H1 (cell line): ENCODE data around the gene NUP85. TPM values are rescaled to one million over a fixed set of nuclear protein-coding genes. Genes with fewer than 3 reads are reported as not detected.

Experiments used
- GABPA ChIP-seq: IDR thresholded peaks from 2 replicates; pipeline ENCODE4 v1.6.1; 2011; ENCODE audit warnings: mild to moderate bottlenecking, low read length, moderate library complexity, borderline replicate concordance; ENCODE audit not compliant: insufficient read depth
- SRF ChIP-seq: IDR thresholded peaks from 2 replicates; pipeline ENCODE4 v1.6.1; 2011; ENCODE audit warnings: mild to moderate bottlenecking, low read depth, low read length, moderate library complexity
- ZNF274 ChIP-seq: IDR thresholded peaks from 2 replicates; pipeline ENCODE4 v1.7.0; 2012; ENCODE audit warnings: low read length, borderline replicate concordance; ENCODE audit errors: extremely low read depth
- polyA plus RNA-seq, 7 experiments: library from polyadenylated mRNA; depleted of rRNA in 3 of 7; stranded (reverse) in 5 of 7; unstranded in 2 of 7; fragments of >200 nt in 5 of 7; fragments of 200-250 nt in 2 of 7; gene quantifications; 1 replicate in 5 of 7; 2 replicates in 1 of 7; 4 replicates in 1 of 7; pipeline versions ENCODE4 v1.2.1 to v1.2.3, GENCODE V29; 2011 to 2013; ENCODE audit warnings: missing spikeins in 2 of 7, mixed read lengths in 2 of 7
- total RNA-seq: library from RNA; stranded (reverse); fragmentation: NEBNext Ultra II Directional; extraction: Animal tissue kit (Norgen Biotek cat#: 25700); gene quantifications from 2 replicates; pipeline ENCODE4 v1.2.1, GENCODE V29; 2021
- TF ChIP-seq, protein P1 (sequence below): fragments of 300-600 bp; sonication (generic); IDR thresholded peaks from 2 replicates; pipeline ENCODE4 v1.7.1; 2012; ENCODE audit warnings: low read length, moderate library complexity, mild to moderate bottlenecking, inconsistent platforms; ENCODE audit not compliant: insufficient replicate concordance
- TF ChIP-seq, protein P2 (sequence below): IDR thresholded peaks from 2 replicates; pipeline ENCODE4 v1.6.1; 2012; ENCODE audit warnings: inconsistent platforms

NUP85 gene
- total and polyA plus RNA-seq, 2 of the 8 experiments (the other 6 are each of a cell fraction or from before 2014, with no cell fraction given): 98.5 to 154 TPM

DNA sequence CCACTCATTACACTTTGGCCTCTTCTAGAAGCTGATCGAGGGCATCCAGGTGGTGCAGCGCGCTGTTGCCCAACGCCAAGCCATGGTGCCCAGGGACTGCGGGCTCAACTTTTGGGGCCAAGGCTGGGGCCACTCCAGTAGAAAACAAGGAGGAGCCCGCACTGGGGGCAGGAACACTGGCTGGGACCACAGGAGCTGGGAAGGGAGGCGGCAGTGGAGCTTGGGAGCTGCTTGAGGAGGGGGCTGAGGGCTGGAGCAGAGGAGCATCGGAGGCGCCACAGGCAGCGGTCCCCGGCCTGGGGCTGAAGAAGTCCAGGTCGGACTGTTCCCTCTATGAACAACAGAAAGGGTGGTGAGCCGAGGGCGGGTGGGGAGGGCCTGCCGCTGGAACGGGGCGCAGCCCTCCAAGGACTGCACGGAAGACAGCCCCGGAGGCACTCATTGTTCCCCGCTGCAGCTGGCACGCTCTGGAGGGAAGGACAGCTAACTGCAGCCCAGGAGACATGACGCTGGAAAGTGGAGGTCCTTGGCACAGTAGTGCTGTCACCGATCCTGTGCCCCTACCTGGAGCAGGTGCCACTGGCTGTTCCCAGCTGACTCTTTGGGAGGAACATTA, 34.4 kb downstream of the NUP85 start (continued):
- TF ChIP-seq, protein P1, sequence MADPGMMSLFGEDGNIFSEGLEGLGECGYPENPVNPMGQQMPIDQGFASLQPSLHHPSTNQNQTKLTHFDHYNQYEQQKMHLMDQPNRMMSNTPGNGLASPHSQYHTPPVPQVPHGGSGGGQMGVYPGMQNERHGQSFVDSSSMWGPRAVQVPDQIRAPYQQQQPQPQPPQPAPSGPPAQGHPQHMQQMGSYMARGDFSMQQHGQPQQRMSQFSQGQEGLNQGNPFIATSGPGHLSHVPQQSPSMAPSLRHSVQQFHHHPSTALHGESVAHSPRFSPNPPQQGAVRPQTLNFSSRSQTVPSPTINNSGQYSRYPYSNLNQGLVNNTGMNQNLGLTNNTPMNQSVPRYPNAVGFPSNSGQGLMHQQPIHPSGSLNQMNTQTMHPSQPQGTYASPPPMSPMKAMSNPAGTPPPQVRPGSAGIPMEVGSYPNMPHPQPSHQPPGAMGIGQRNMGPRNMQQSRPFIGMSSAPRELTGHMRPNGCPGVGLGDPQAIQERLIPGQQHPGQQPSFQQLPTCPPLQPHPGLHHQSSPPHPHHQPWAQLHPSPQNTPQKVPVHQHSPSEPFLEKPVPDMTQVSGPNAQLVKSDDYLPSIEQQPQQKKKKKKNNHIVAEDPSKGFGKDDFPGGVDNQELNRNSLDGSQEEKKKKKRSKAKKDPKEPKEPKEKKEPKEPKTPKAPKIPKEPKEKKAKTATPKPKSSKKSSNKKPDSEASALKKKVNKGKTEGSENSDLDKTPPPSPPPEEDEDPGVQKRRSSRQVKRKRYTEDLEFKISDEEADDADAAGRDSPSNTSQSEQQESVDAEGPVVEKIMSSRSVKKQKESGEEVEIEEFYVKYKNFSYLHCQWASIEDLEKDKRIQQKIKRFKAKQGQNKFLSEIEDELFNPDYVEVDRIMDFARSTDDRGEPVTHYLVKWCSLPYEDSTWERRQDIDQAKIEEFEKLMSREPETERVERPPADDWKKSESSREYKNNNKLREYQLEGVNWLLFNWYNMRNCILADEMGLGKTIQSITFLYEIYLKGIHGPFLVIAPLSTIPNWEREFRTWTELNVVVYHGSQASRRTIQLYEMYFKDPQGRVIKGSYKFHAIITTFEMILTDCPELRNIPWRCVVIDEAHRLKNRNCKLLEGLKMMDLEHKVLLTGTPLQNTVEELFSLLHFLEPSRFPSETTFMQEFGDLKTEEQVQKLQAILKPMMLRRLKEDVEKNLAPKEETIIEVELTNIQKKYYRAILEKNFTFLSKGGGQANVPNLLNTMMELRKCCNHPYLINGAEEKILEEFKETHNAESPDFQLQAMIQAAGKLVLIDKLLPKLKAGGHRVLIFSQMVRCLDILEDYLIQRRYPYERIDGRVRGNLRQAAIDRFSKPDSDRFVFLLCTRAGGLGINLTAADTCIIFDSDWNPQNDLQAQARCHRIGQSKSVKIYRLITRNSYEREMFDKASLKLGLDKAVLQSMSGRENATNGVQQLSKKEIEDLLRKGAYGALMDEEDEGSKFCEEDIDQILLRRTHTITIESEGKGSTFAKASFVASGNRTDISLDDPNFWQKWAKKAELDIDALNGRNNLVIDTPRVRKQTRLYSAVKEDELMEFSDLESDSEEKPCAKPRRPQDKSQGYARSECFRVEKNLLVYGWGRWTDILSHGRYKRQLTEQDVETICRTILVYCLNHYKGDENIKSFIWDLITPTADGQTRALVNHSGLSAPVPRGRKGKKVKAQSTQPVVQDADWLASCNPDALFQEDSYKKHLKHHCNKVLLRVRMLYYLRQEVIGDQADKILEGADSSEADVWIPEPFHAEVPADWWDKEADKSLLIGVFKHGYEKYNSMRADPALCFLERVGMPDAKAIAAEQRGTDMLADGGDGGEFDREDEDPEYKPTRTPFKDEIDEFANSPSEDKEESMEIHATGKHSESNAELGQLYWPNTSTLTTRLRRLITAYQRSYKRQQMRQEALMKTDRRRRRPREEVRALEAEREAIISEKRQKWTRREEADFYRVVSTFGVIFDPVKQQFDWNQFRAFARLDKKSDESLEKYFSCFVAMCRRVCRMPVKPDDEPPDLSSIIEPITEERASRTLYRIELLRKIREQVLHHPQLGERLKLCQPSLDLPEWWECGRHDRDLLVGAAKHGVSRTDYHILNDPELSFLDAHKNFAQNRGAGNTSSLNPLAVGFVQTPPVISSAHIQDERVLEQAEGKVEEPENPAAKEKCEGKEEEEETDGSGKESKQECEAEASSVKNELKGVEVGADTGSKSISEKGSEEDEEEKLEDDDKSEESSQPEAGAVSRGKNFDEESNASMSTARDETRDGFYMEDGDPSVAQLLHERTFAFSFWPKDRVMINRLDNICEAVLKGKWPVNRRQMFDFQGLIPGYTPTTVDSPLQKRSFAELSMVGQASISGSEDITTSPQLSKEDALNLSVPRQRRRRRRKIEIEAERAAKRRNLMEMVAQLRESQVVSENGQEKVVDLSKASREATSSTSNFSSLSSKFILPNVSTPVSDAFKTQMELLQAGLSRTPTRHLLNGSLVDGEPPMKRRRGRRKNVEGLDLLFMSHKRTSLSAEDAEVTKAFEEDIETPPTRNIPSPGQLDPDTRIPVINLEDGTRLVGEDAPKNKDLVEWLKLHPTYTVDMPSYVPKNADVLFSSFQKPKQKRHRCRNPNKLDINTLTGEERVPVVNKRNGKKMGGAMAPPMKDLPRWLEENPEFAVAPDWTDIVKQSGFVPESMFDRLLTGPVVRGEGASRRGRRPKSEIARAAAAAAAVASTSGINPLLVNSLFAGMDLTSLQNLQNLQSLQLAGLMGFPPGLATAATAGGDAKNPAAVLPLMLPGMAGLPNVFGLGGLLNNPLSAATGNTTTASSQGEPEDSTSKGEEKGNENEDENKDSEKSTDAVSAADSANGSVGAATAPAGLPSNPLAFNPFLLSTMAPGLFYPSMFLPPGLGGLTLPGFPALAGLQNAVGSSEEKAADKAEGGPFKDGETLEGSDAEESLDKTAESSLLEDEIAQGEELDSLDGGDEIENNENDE: no peak
- TF ChIP-seq SRF (no peak), GABPA (no peak), ZNF274 (no peak)
- TF ChIP-seq, protein P2, sequence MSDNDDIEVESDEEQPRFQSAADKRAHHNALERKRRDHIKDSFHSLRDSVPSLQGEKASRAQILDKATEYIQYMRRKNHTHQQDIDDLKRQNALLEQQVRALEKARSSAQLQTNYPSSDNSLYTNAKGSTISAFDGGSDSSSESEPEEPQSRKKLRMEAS: no peak
